ENCODE measurements around the gene CBARP.

The CBARP gene

GRCh38 chr19:1278074-1278473 is 40.3 kb upstream of the CBARP start:
- TF ChIP-seq ZFX (IDR thresholded peaks at IDR 0.05; ENCODE audit: borderline replicate concordance) (no peak), CTCF (IDR thresholded peaks at IDR 0.05) (no peak)
- H3K27ac ChIP-seq, result peak overlapping the region; percentile 99

- peak overlapping the region; percentile 99 for H3K27ac ChIP-seq
Observed at GRCh38 chr19:1277061-1277460, 39.3 kb upstream of the CBARP start.

GRCh38 chr19:1276628-1277022 is 38.8 kb upstream of the CBARP start:
- H3K27ac ChIP-seq, result peak overlapping the region; percentile 99
- TF ChIP-seq ZFX (IDR thresholded peaks at IDR 0.05; ENCODE audit: borderline replicate concordance) (no peak), CTCF (IDR thresholded peaks at IDR 0.05) (no peak)

More at GRCh38 chr19:1277061-1277460, 39.3 kb upstream of the CBARP start:
- no peak for TF ChIP-seq ZFX (IDR thresholded peaks at IDR 0.05; ENCODE audit: borderline replicate concordance)
- no peak for TF ChIP-seq CTCF (IDR thresholded peaks at IDR 0.05)

GRCh38 chr19:1275976-1276627 is 38.3 kb upstream of the CBARP start:
- no peak for TF ChIP-seq CTCF (IDR thresholded peaks at IDR 0.05)
- TF ChIP-seq ZFX (IDR thresholded peaks at IDR 0.05; ENCODE audit: borderline replicate concordance), result no peak
- H3K27ac ChIP-seq, result peak overlapping the region; percentile 99

- peak within 1 kb of the TSS; percentile 99 for H3K27ac ChIP-seq
- TF ChIP-seq ZFX (IDR thresholded peaks at IDR 0.05; ENCODE audit: borderline replicate concordance) (no peak), CTCF (IDR thresholded peaks at IDR 0.05) (peak; percentile 8; the same call in 1 of the 2 replicates)
Observed at GRCh38 chr19:1275260-1275975, 37.6 kb upstream of the CBARP start, which contains the start of gene FAM174C. Gene FAM174C, plus strand, starts transcription at chr19:1275530. Its CDS starts 20 bp downstream, at chr19:1275550.

GRCh38 chr19:1274852-1275259 is 37.1 kb upstream of the CBARP start:
- no peak for TF ChIP-seq ZFX (IDR thresholded peaks at IDR 0.05; ENCODE audit: borderline replicate concordance)
- no peak for TF ChIP-seq CTCF (IDR thresholded peaks at IDR 0.05)
- H3K27ac ChIP-seq, result peak overlapping the region; percentile 99
